BLaER1 (cell line): ENCODE data around the gene OR4N5.

Experiments used
- H3K27ac ChIP-seq: shearing (Covaris generic); formaldehyde crosslinking; 2 replicates; pipeline ENCODE4 v1.8.1; 2022
- H3K27me3 ChIP-seq: shearing (Covaris generic); formaldehyde crosslinking; 2 replicates; pipeline ENCODE4 v1.8.1; 2022
- H3K36me3 ChIP-seq: shearing (Covaris generic); formaldehyde crosslinking; 2 replicates; pipeline ENCODE4 v1.8.1; 2022
- H3K4me1 ChIP-seq: shearing (Covaris generic); formaldehyde crosslinking; 2 replicates; pipeline ENCODE4 v1.8.1; 2022
- H3K4me2 ChIP-seq: shearing (Covaris generic); formaldehyde crosslinking; 2 replicates; pipeline ENCODE4 v1.8.1; 2022
- H3K4me3 ChIP-seq: shearing (Covaris generic); formaldehyde crosslinking; 2 replicates; pipeline ENCODE4 v1.8.1; 2022
- H3K9ac ChIP-seq: shearing (Covaris generic); formaldehyde crosslinking; 2 replicates; pipeline ENCODE4 v1.8.1; 2022
- H3K9me3 ChIP-seq: shearing (Covaris generic); formaldehyde crosslinking; 2 replicates; pipeline ENCODE4 v1.8.1; 2022
- H4K20me1 ChIP-seq: shearing (Covaris generic); formaldehyde crosslinking; 2 replicates; pipeline ENCODE4 v1.8.1; 2022
- Cebpa-rat ChIP-seq: shearing (Covaris generic); IDR thresholded peaks from 2 replicates; pipeline ENCODE4 v1.8.1; 2022

The OR4N5 gene

DNA sequence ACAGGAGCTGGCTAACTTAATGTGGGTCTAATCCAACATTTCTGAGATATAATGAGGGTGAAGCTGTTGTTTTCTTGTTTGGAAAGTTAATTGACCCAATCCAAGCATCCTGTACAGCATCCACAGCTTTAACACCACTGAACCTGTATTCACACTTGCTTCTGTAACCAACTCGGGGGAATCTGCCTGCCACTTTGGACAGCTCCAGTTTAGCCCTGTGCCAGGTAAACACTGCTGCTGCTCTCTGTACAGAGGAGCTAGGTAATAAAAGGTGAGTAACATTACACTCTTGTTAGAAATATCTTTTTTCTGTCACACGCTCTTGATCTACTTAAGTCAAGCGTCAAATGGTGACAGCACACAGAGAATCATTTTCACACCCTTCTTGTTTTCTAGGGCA lies 52.8 kb downstream of the OR4N5 start:
- no peaks in the 10 kb centered on the region for H3K4me1 ChIP-seq
- no peaks in the 10 kb centered on the region for H3K27me3 ChIP-seq
- no peak overlapping the region for H3K27ac ChIP-seq
- no peaks in the 10 kb centered on the region for H3K9me3 ChIP-seq
- H3K36me3 ChIP-seq = no peaks in the 10 kb centered on the region
- no peak overlapping the region for H3K4me3 ChIP-seq
- TF ChIP-seq Cebpa-rat = no peak
- H3K4me2 ChIP-seq = no peak overlapping the region
- no peak overlapping the region for H3K9ac ChIP-seq
- no peaks in the 10 kb centered on the region for H4K20me1 ChIP-seq

DNA sequence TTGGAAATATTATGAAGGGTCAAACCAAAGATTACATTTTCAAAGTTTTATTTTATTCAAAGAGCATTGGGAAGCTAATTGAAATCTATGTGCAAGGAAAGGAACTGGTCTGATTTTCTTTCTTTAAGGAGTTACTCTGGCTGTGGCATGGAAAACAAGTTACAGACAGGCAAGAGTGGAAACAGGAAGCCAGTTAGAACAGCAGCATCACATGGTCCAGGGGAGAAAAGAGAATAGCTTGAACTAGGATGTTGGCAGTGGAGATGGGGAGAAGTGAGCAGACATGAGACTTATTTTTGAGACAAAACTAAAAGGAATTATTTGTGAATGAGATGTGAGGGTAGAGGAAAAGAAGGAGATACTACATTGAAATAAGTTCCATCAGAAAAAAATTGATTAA lies 55.5 kb downstream of the OR4N5 start:
- H3K36me3 ChIP-seq = no peaks in the 10 kb centered on the region

More for the DNA sequence above, 55.5 kb downstream of the OR4N5 start:
- no peak overlapping the region for H3K4me3 ChIP-seq
- no peaks in the 10 kb centered on the region for H3K27me3 ChIP-seq
- H3K27ac ChIP-seq = no peak overlapping the region
- no peaks in the 10 kb centered on the region for H3K9me3 ChIP-seq
- H4K20me1 ChIP-seq = no peaks in the 10 kb centered on the region
- H3K4me2 ChIP-seq = no peak overlapping the region
- H3K4me1 ChIP-seq = no peaks in the 10 kb centered on the region
- no peak for TF ChIP-seq Cebpa-rat
- H3K9ac ChIP-seq = no peak overlapping the region
